Trophoblast cell (in vitro differentiated cells and primary cell): ENCODE results near the gene ART3.
A peak's percentile ranks its signal among the peaks of the same experiment; 100 is the strongest.

Experiments
- DNase-seq, 2 donors: peaks; one replicate each; pipeline ENCODE4 v3.0.0-alpha.2; 2016
- H2AFZ ChIP-seq: 2 replicates; pipeline ENCODE4 v1.6.1; 2013; ENCODE audit warnings: low read length, moderate library complexity, mild to moderate bottlenecking; ENCODE audit not compliant: insufficient read depth, poor library complexity
- H2AK5ac ChIP-seq: 2 replicates; pipeline ENCODE4 v1.6.1; 2013; ENCODE audit warnings: mild to moderate bottlenecking, low read length
- H2BK120ac ChIP-seq: 2 replicates; pipeline ENCODE4 v1.6.1; 2013; ENCODE audit warnings: low read length, mild to moderate bottlenecking, moderate library complexity; ENCODE audit not compliant: insufficient read depth, poor library complexity
- H2BK12ac ChIP-seq: 2 replicates; pipeline ENCODE4 v1.6.1; 2013; ENCODE audit warnings: mild to moderate bottlenecking, low read length, moderate library complexity
- H2BK5ac ChIP-seq: 2 replicates; pipeline ENCODE4 v1.6.1; 2013; ENCODE audit warnings: low read length, low read depth, moderate library complexity, mild to moderate bottlenecking; ENCODE audit not compliant: poor library complexity
- H3K14ac ChIP-seq: 2 replicates; pipeline ENCODE4 v1.6.1; 2013; ENCODE audit warnings: mild to moderate bottlenecking, low read length
- H3K18ac ChIP-seq: 2 replicates; pipeline ENCODE4 v1.6.1; 2013; ENCODE audit warnings: mild to moderate bottlenecking, low read length
- H3K23ac ChIP-seq: 2 replicates; pipeline ENCODE4 v1.6.1; 2013; ENCODE audit warnings: low read length
- H3K27ac ChIP-seq: 2 replicates; pipeline ENCODE4 v1.5.1; 2013; ENCODE audit warnings: low read depth, mild to moderate bottlenecking, inconsistent platforms, low read length, moderate library complexity
- H3K27me3 ChIP-seq: 2 replicates; pipeline ENCODE4 v1.6.1; 2013; ENCODE audit warnings: inconsistent platforms, mild to moderate bottlenecking, low read length, moderate library complexity; ENCODE audit not compliant: insufficient read depth
- H3K36me3 ChIP-seq, 2 experiments: 1 replicate in 1 of 2; 2 replicates in 1 of 2; pipeline ENCODE4 v1.6.1; 2013; ENCODE audit warnings: low read length in 2 of 2, mild to moderate bottlenecking in 2 of 2, moderate library complexity in 1 of 2; ENCODE audit not compliant: insufficient read depth in 2 of 2, control insufficient read depth in 1 of 2
- H3K4ac ChIP-seq: 2 replicates; pipeline ENCODE4 v1.6.1; 2013; ENCODE audit warnings: low read depth, mild to moderate bottlenecking, low read length, moderate library complexity
- H3K4me1 ChIP-seq, 2 experiments: 1 replicate in 1 of 2; 2 replicates in 1 of 2; pipeline ENCODE4 v1.6.1; 2013; ENCODE audit warnings: low read length in 2 of 2, mild to moderate bottlenecking in 2 of 2, moderate library complexity in 1 of 2; ENCODE audit not compliant: insufficient read depth in 2 of 2, control insufficient read depth in 1 of 2
- H3K4me2 ChIP-seq: 2 replicates; pipeline ENCODE4 v1.6.1; 2013; ENCODE audit warnings: inconsistent platforms, mild to moderate bottlenecking, low read length, moderate library complexity
- H3K4me3 ChIP-seq: 2 replicates; pipeline ENCODE4 v1.5.1; 2013; ENCODE audit warnings: mild to moderate bottlenecking, low read depth, low read length, inconsistent platforms
- H3K79me1 ChIP-seq: one replicate; pipeline ENCODE4 v1.6.1; 2013; ENCODE audit warnings: low read length
- H3K79me2 ChIP-seq: 2 replicates; pipeline ENCODE4 v1.6.1; 2013; ENCODE audit warnings: low read length, mild to moderate bottlenecking; ENCODE audit not compliant: control insufficient read depth, insufficient read depth, poor library complexity
- H3K9ac ChIP-seq: 2 replicates; pipeline ENCODE4 v1.6.1; 2013; ENCODE audit warnings: mild to moderate bottlenecking, low read length
- H3K9me3 ChIP-seq: 2 replicates; pipeline ENCODE4 v1.6.1; 2013; ENCODE audit warnings: low read depth, mild to moderate bottlenecking, control low read depth, inconsistent platforms, low read length; ENCODE audit not compliant: insufficient read depth
- H4K12ac ChIP-seq: 2 replicates; pipeline ENCODE4 v1.6.1; 2013; ENCODE audit warnings: low read depth, mild to moderate bottlenecking, low read length, moderate library complexity
- H4K8ac ChIP-seq: 2 replicates; pipeline ENCODE4 v1.6.1; 2013; ENCODE audit warnings: low read depth, mild to moderate bottlenecking, low read length, moderate library complexity
- H4K91ac ChIP-seq: one replicate; pipeline ENCODE4 v1.6.1; 2013; ENCODE audit warnings: low read depth, mild to moderate bottlenecking, low read length, moderate library complexity
- WGBS: extraction: QIAGEN DNeasy Blood & Tissue Kit; methylation state at CpG from one replicate; pipeline ENCODE4 v1.1.7; 2013; ENCODE audit warnings: missing lambda C conversion rate; ENCODE audit not compliant: insufficient read length, insufficient coverage; ENCODE audit errors: extremely low coverage; 5-methylcytosine and 5-hydroxymethylcytosine counted together

ART3 gene

GRCh38 chr4:76067652-76068286 is 6.7 kb upstream of the ART3 start:
- no peak overlapping the region for H4K91ac ChIP-seq
- DNase-seq: peak; percentile 76 to 92
- no CpG with 5 or more reads among the region's 2 CpGs for WGBS
- H3K36me3 ChIP-seq: no peaks in the 10 kb centered on the region
- no peak overlapping the region for H3K4ac ChIP-seq
- H3K4me3 ChIP-seq: no peak overlapping the region
- no peak overlapping the region for H2AK5ac ChIP-seq
- H4K8ac ChIP-seq: no peak overlapping the region
- H3K14ac ChIP-seq: no peak overlapping the region
- H3K9ac ChIP-seq: no peak overlapping the region
- H3K27ac ChIP-seq: no peak overlapping the region
- no peak overlapping the region for H3K23ac ChIP-seq
- no peak overlapping the region for H2BK120ac ChIP-seq
- no peak overlapping the region for H4K12ac ChIP-seq
- no peaks in the 10 kb centered on the region for H3K9me3 ChIP-seq
- no peaks in the 10 kb centered on the region for H3K4me1 ChIP-seq
- no peak overlapping the region for H2BK12ac ChIP-seq
- no peak overlapping the region for H3K18ac ChIP-seq
- H2AFZ ChIP-seq: no peak overlapping the region
- no peaks in the 10 kb centered on the region for H3K79me2 ChIP-seq
- no peak overlapping the region for H3K4me2 ChIP-seq
- H3K79me1 ChIP-seq: no peaks in the 10 kb centered on the region
- no peaks in the 10 kb centered on the region for H3K27me3 ChIP-seq
- no peak overlapping the region for H2BK5ac ChIP-seq

GRCh38 chr4:76072760-76073159 is 1.7 kb upstream of the ART3 start:
- Histone ChIP-seq H3K79me2 (no peaks in the 10 kb centered on the region), H4K91ac (no peak overlapping the region), H4K12ac (no peak overlapping the region), H3K4me2 (no peak overlapping the region), H2AK5ac (no peak overlapping the region), H3K4me3 (no peak overlapping the region), H2BK12ac (no peak overlapping the region), H3K27ac (no peak overlapping the region), H3K27me3 (no peaks in the 10 kb centered on the region), H3K9me3 (no peaks in the 10 kb centered on the region), H3K4me1 (no peaks in the 10 kb centered on the region), H3K23ac (no peak overlapping the region), H3K79me1 (no peaks in the 10 kb centered on the region), H3K14ac (no peak overlapping the region), H3K9ac (no peak overlapping the region), H4K8ac (no peak overlapping the region), H3K18ac (no peak overlapping the region), H2BK5ac (no peak overlapping the region), H3K36me3 (no peaks in the 10 kb centered on the region), H2BK120ac (no peak overlapping the region), H3K4ac (no peak overlapping the region), H2AFZ (no peak overlapping the region)
- no CpG with 5 or more reads among the region's 4 CpGs for WGBS
- DNase-seq: peak in 1 of 2 donors; percentile 4

GRCh38 chr4:76074993-76075600 is 588 bp downstream of the ART3 start:
- no peak overlapping the region for H3K4ac ChIP-seq
- no peaks in the 10 kb centered on the region for H3K27me3 ChIP-seq
- H3K36me3 ChIP-seq: no peaks in the 10 kb centered on the region
- no peak overlapping the region for H4K8ac ChIP-seq
- H3K14ac ChIP-seq: no peak overlapping the region
- no peak overlapping the region for H2BK5ac ChIP-seq
- no peak overlapping the region for H3K18ac ChIP-seq
- H3K27ac ChIP-seq: no peak overlapping the region
- no peak overlapping the region for H3K4me2 ChIP-seq
- no CpG with 5 or more reads among the region's 4 CpGs for WGBS
- H3K9me3 ChIP-seq: no peaks in the 10 kb centered on the region
- no peak overlapping the region for H2AFZ ChIP-seq
- H4K12ac ChIP-seq: no peak overlapping the region
- no peak overlapping the region for H2AK5ac ChIP-seq
- H4K91ac ChIP-seq: no peak overlapping the region
- H3K9ac ChIP-seq: no peak overlapping the region
- H3K4me1 ChIP-seq: no peaks in the 10 kb centered on the region
- no peak for DNase-seq
- no peak overlapping the region for H2BK12ac ChIP-seq
- no peak overlapping the region for H3K23ac ChIP-seq
- no peak overlapping the region for H2BK120ac ChIP-seq
- H3K79me1 ChIP-seq: no peaks in the 10 kb centered on the region
- no peak overlapping the region for H3K4me3 ChIP-seq
- no peaks in the 10 kb centered on the region for H3K79me2 ChIP-seq

GRCh38 chr4:76078033-76078613 is 3.6 kb downstream of the ART3 start:
- no peak overlapping the region for H3K14ac ChIP-seq
- no peak overlapping the region for H4K12ac ChIP-seq
- H3K27ac ChIP-seq: no peak overlapping the region
- WGBS: no CpG with 5 or more reads among the region's 4 CpGs
- no peak for DNase-seq
- no peak overlapping the region for H3K4ac ChIP-seq
- no peaks in the 10 kb centered on the region for H3K36me3 ChIP-seq
- H2AK5ac ChIP-seq: no peak overlapping the region
- no peaks in the 10 kb centered on the region for H3K27me3 ChIP-seq
- no peak overlapping the region for H4K8ac ChIP-seq
- H3K79me1 ChIP-seq: no peaks in the 10 kb centered on the region
- no peak overlapping the region for H3K4me2 ChIP-seq
- H3K9ac ChIP-seq: no peak overlapping the region
- H4K91ac ChIP-seq: no peak overlapping the region
- no peak overlapping the region for H2BK12ac ChIP-seq
- no peaks in the 10 kb centered on the region for H3K79me2 ChIP-seq
- no peaks in the 10 kb centered on the region for H3K9me3 ChIP-seq
- no peak overlapping the region for H3K23ac ChIP-seq
- H2BK5ac ChIP-seq: no peak overlapping the region
- no peak overlapping the region for H3K18ac ChIP-seq
- no peak overlapping the region for H2AFZ ChIP-seq
- H2BK120ac ChIP-seq: no peak overlapping the region
- H3K4me3 ChIP-seq: no peak overlapping the region
- H3K4me1 ChIP-seq: no peaks in the 10 kb centered on the region
